Measurements from ENCODE around the gene TMED8.

TMED8 gene

GRCh38 chr14:77296906-77297305 is 80.0 kb downstream of the TMED8 start:
- no peak for DNase-seq (ENCODE audit: low read depth in 3 of 3)

GRCh38 chr14:77296155-77296554 is 80.7 kb downstream of the TMED8 start:
- no peak for DNase-seq (ENCODE audit: low read depth in 3 of 3)

GRCh38 chr14:77290705-77291104 is 86.2 kb downstream of the TMED8 start:
- DNase-seq (ENCODE audit: low read depth in 3 of 3): no peak

- DNase-seq (ENCODE audit: low read depth in 3 of 3): no peak
Measured at GRCh38 chr14:77286576-77286975, 90.3 kb downstream of the TMED8 start.

Measured in stimulated activated CD4-positive, alpha-beta T cell treated with anti-CD3 and anti-CD28 coated beads, TNF-alpha, amount 100 ng/mL, for 24 hours (primary cell).